Measurements from ENCODE around the gene ADAMTS19.
A peak's percentile ranks its signal among the peaks of the same experiment; 100 is the strongest.
"Not testable (repeated sequence)": the region's sequence is repeated elsewhere in the genome, so short reads cannot be mapped to it uniquely, and the experiment has no call there.

ADAMTS19 gene

DNA sequence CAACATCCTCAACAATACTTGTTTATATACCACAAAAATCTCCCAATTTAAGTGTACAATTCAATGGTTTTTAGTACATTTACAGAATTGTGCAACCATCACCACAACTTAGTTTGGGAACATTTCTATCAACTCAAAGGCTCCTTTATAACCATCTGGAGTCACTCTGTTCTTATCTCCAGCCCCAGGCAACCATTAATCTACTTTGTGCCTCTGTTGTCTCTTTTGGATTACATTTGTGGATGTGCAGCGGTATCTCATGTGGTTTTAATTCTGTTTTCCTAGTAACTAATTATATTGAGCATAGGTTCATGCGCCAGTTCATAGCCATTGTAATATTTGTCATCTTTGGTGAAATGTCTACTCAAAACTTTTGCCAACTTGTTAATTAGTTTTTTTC is 14.4 kb downstream of the ADAMTS19 start:
- no peak for DNase-seq

DNA sequence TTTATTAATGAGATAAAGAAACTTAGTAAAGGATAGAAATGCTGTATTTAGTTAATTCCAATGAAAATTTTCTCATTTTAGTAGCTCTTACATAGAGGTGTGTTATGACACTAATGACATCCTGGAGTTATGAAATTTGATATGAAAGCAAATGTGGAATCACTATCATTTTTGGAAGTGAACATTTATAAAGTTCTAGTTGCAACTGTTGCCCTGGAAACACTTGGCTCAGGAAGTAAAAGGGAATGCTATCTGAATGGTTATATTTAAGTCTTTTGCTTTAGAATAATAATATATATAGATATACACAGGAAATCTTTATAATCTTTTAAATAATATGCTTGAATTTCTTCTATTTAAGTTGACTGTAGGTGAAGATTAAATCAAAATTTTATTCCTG is 16.7 kb downstream of the ADAMTS19 start:
- no peak for DNase-seq

DNA sequence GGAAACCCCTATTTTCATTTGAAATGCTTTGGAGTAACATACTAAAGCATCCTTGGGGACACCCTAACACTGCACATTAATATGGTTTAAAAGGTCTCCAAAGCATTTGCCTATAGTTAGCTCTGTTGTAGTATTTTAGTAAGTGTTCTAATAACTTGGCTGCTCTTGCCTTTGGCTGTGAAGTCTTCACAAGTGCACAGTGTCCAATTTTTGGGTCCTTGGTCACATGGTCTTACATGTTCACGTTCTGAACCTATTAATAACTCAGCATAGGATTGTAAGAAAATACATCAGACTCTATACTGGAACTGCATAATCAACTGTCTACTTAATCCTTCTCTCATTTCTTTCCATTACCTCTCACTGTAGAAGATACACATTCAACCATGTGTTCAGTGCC is 17.4 kb downstream of the ADAMTS19 start:
- no peak for DNase-seq

DNA sequence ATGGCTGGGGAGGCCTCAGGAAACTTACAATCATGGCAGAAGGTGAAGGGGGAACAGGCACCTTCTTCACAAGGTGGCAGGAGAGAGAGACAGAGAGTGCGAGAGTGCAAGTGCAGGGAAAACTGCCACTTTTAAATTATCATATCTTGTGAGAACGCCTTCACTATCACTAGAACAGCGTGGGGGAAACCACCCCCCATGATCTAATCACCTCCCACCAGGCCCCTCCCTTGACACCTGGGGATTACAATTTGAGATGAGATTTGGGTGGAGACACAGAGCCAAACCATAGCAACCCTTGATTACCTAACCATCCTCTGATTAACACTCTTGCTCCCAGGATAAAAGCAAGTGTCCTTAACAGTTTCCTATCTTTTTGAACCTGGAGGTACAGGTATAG is 21.1 kb downstream of the ADAMTS19 start:
- no peak for DNase-seq

DNA sequence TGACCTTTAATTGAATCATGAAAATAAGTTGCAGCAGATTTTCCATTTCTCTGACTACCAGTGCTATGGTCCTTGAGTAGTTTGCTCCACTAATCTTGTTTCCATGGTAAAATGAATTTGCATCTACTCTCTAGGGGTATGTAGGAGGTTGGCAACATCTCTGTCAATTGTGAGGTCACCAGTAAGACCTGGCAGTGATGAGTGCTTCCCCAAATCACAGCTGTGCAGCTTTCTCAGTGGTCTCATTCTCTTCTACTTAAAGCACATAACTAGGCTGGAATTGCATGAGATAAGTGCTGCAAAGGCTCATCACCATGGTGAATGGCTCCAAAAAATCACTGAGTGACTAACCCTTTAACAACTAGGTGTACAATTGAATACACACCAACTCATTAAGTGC is 36.3 kb downstream of the ADAMTS19 start:
- no peak for DNase-seq

DNA sequence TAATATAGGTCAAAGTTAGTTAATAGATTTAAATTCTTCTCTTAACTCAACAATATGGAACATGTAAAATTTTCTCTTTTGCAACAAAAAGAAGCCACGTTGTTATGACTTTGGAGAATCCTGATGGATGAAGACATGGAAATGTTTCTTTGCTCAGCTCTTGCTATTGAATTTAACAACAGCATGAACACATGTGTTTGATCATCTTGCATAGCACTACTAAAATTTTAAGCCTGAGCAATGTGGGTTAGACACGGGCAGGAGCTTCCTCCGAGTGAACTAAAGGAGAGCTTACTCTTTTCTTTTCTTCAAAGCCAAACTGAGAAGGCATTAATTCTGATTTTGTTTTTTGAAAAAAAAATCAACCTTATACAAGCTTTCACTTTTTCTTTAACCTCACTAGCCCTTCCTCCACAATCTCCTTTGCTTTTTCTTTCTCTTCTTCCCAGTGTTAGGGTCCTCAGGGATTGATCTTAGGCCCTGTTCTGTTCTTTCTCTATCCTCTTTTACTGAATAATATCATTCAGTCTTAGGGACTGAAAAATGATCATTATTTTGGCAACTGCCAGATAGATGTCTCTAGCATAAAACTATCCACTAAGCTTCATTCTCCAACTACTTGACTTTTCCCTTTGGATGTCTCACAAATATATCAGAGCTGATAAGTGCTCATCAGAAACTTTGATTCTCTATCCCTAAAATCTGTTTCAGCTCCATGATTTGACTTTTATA is 36.9 kb downstream of the ADAMTS19 start:
- no peak for DNase-seq

DNA sequence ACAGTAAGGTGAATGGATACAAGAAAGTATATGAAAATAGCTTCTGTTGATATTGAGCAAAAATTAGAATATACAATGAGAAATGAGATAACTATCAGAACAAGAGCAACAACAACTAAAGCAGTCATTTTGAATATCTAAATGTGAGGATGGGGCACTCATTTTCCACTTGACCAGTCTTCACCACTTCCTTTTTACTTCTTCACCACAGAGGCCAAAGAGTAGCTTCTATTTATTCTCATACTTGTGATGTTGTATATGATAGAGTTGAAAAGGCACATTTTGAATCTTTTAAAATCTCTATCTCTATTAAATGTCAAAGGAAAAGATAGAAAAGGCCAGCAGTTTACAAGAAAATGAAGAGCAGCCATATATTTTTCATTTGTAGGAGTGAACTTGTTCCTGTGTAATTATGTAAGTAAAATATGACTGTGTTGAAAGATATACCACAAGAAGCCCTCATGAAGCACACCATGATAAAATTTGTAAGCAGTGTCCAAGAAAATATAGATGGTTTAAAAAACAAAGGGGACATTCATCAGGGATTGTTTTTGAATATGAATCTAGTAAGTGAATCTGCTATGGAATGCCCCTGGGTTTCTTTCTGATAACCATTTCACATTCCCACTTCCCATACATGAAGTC is 39.2 kb downstream of the ADAMTS19 start:
- no peak for DNase-seq

DNA sequence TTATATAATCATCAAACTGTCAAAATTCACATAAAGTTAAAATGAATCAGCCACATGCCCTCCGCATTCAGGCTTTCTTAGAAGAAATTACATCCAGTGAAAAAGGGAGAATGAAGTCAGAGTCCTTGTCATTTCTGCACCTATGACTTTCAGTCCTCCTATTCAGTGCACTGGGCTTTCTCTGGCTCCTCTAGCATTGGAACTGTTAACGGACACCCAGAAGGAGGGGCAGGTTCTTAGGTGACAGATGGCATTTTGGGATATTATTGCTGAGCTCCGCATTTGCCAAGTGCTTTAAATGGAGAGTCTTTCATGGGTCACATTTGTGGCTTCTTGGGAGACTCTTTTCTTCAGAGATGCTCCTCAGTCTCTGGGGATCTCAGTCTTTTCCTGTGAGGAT is 40.0 kb downstream of the ADAMTS19 start:
- DNase-seq = no peak

DNA sequence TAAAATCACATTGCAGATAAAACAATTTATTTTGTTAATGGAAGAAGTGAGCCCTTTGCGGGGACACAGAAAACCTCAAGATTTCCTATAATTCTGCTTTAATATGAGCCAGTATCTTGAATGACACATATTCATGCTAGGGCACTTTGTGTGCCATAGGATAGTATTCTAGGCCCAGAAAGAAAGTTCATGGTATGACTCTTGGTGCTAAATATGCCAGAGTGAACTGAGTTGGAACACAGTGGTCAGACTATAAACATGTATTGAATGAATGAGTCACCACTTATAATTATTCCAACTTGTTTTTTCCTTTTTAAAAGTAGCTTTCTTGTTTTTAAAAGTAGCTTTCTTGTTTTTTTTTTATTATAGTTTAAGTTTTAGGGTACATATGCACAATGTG is 46.0 kb downstream of the ADAMTS19 start:
- DNase-seq = peak; percentile 30

DNA sequence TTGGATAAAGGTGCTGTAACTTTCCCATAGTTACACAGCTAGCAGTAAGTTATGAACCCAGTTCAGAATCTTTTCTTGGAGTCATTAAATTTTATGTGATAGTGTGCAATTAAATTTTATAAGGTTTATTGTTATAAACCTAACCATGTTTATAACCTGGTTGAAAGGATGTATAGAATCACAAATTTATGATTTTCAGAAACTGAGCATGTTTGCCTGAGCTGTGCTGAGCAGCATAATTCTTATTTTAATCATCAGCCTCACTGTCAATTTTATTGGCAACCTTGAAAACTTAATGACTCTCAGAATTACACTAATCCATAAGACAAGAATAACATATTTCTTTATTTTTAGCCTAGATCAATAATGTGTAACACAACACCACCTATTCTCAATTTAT is 46.9 kb downstream of the ADAMTS19 start:
- DNase-seq = no peak

DNA sequence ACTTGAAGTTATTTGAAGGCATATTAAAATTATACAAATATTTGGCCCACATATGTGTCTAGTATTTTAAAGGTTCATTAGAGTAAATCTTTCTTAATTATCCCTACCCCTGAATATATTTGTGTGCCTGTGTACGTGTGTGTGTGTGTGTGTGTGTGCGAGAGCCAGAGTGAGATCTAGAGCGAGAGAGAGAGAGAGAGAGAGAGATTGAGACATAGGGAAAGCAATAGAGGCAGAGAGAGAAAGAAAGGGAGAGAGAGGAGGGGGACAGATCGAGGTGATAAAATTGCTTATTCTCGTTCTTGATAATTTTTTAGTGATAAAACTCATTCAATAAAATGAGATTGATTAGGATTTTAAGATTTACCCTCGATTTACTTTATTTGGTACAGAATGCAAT is 47.4 kb downstream of the ADAMTS19 start:
- no peak for DNase-seq

DNA sequence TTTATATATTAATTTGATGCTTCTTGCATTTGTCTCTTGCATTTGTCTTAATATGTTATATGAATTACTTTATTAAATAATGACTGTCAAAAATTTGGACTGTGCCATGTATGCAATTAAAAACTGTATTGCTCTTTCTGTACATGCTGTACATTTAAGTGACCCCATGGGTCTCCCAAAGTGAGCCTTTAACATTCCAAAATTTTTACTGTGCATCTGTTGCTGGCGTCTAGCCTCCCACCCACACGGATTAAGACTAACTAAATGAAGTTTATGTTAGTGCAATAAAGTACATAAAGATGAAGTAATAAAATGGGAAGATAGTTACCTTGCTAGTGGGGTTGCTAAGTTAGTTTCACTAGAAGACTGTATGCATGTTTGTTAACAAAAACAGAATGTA is 48.5 kb downstream of the ADAMTS19 start:
- no peak for DNase-seq

DNA sequence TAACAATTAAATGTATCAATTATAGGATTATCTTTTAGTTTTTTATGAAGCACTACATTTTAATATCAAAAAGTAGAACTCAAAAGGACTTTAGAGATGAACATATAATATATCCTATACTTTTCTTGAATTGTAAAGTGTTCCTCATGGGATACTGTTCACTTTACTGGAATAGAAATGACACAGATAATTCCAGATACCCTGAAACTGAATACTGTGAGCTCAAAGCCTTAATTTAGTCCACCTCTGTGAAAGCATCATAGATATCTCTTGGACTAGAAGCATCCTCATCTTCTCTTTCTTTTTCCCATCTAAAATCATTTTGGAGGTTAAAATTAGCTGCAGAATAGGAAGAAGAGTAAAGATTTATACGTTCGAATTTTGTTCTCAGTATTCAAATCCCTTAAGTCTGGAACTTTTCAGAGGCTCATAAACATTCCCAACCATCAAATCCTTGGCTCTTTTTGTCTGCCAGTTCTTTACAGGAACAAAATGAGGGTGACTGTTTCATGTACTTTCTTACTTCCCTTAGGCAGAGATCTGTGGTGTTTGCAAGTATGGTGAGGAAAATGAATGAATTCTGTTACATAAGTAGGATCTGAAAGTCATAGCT is 49.4 kb downstream of the ADAMTS19 start:
- no peak for DNase-seq

DNA sequence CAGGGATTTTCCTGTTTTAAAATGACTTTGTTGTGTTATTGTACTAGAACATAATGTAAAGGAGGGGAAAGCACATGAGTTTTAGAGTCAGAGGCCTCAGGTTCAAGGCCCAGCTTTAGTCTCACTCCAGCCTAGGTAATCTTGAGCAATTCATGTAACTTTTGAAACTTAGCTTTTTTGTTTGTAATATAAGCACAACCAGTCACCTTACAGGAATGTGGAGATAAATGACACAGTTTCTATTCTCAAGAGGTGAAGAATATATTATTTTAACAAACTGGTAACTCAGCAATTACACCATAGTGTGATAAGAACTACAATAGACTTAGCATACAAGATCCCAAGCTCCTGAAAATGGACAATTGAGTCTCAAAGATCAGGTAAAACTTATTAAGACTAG is 51.2 kb downstream of the ADAMTS19 start:
- DNase-seq = no peak

DNA sequence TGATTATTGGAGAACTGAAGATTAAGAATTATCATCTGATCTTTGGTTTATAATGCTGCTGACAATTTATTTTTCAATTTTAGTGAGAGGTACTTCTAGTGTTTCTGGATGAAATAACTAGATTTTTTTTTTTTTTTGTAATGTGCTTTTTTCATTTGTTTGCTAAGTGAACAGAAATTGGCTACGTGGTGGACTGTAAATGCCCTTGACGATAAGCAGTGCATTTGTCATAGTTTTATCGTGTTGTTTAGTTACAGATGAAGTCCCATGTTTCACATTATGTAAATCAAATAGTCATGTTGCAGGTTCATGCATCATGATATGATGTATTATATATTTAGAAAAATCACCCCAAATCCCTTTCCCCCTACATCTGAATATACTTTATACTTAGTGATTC is 81.0 kb downstream of the ADAMTS19 start:
- no peak for DNase-seq

DNA sequence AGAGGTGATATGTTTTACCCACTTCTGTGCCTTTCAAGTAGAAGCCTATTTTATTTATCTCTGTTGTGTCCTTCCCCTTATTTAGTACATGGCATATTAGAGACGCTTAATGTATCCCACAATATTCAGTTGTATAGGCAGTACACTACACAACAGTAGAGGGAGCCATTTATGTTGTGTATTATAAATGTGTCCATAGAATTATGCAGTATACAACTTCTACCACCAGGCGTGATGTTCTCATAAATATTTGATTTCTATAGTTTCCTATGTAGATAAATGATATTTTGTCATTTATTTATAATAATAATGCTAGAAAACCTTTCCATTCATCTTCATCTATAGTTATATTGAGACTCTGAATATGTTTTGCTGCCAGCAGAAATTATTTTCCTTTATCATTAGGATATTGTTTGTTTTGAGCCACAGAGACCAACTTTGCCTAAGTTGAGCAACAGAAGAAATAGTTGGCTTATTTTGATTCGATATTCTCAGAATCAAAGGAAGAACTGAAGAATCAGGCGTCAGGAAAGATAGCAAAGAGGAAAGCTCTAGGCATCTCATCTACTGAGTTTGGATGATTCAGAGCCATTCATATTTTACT is 81.7 kb downstream of the ADAMTS19 start:
- no peak for DNase-seq

DNA sequence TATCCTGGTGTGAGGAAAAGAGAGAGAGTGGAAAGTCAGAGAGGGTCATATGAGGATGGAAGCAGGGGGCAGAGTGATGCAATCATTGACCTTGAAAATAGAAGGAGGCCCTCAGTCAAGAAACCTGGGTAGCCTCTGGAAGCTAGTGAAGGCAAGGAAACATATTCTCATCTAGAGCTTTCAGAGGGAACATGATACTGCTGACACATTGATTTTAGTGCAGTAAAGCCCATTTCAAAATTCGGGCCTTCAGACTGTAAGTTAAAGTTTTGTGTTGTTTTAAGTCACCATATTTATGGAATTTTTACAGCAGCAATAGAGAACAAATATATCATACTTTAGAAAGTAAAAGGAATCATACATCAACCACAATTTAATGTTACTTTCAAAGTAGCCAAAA is 87.0 kb downstream of the ADAMTS19 start:
- DNase-seq = no peak

DNA sequence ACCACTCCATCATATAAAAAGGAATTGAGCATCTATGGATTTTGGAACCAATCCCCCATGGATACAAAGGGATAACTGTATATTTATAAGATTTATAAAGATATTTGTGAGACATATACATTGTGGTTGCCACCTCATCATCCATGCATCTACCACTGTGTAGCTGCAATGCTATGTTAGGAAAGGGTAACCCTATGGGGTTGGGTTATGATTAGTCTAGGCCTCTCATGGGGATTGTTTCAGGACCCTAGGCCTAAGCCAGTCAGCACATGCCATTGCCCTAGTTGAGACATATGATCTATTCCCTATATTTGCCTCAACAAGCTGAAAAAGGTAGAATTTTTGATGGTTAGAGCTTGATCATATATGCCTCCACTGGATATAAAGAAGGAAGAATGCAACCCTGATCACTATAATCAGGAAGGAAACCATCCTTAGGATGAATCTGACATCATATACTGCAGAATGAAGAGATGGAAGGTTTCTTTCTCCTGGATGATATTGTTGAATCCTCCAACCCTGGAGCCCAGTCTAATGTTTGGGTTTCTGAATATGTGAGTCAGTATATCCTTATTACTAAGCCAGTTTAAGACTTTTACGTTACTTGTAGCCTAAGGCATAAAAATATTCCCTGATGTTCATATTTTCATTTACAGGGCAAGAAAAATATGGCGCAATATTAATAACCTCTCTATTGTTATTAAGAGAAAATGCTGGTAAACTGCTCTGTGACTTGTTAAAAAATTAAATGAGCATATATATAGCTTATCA is 94.2 kb downstream of the ADAMTS19 start:
- no peak for DNase-seq

DNA sequence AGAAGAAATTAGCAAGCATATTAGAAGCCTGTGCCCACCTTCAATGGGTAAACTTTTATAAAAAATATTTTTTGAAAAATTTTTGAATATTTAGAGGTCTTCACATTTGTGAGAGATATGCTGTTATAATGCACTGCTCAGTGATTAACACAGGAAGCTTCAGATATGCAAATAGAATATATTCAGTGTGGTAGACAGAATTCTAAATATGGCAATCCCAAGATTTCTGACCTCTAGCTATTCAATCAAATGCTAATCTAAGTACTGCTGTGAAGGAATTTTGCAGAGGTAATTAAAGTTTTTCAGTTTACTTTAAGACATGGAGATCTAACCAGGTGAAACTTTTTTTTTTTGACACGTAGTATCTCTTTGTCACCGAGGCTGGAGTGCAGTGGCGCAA is 103.5 kb downstream of the ADAMTS19 start:
- no peak for DNase-seq

DNA sequence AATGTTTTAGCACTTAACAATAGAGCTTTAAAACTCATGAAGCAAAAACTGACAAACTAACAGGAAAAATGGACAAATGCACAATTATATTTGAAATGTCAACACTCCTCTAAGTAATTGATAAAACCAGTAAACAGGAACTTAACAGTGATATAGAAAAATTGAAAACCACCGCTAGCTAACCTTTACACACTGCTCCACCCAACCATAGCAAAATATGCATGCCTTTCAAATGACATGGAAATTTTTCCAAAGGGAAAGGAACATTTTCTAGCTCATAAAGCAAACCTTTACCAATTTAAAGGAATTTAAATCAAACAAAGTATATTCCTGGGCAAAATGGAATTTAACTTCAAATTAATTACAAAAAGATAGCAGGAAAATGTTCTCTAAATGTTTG is 109.2 kb downstream of the ADAMTS19 start:
- no peak for DNase-seq

DNA sequence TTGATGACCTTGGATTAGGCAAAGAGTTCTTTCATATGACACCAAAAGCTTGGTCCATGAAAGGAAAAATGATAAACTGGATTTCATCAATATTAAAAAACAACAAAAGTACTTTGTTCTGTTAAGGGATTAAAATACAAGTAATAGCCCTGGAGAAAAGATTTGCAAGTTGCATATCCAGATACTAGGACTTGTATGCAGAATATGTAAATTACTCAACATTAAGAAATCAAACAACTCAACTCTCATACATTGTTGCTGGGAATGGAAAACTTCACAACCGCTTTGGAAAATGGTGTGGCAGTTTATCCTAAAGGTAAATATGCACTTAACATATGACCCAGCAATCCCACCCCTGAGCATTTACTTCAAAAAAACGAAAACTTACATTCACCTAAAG is 112.0 kb downstream of the ADAMTS19 start:
- no peak for DNase-seq

DNA sequence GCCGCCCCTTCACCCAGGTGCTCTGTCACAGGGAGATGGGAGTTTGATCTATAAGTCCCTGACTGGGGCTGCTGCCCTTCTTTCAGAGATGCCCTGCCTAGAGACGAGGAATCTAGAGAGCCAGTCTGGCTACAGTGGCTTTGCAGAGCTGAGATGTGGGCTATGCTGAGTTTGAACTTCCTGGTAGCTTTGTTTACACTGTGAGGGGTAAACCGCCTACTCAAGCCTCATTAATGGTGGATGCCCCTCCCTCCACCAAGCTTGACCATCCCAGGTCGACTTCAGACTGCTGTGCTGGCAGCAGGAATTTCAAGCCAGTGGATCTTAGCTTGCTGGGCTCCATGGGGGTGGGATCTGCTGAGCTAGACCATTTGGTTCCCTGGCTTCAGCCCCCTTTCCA is 124.4 kb downstream of the ADAMTS19 start:
- not testable (repeated sequence) for DNase-seq

DNA sequence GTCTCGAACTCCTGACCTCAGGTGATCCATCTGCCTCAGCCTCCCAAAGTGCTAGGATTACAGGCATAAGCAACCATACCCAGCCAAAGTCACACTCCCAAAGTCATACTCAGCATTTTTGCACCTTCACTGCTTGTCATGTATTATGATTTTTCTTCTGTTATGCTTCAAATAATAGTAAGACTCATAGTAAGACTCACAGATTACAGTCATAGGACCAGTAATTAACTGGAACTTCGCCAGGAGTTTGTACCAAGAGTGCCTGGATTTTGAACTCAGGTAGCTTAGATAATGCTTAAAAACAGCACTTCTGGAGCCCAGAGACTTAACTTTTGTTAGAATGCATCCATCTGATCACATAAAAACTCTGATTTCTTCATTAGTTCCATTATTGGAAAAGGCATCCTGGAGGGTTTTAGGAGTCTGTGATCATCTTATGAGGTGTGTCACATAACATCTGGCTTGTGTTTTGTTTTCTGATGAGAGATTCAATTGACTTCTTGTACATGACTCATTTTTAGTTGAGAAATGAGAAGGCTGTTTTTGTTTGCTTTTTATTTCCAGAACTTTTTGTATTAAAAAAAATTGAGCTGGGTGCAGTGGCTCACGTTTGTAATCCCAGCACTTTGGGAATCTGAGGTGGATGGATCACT is 131.5 kb downstream of the ADAMTS19 start:
- no peak for DNase-seq

Data from kidney glomerular epithelial cell (primary cell).